Thoracic aorta (tissue), 2 donors: ENCODE results near the gene OARD1. TPM values are rescaled to one million over a fixed set of nuclear protein-coding genes. Genes with fewer than 3 reads are reported as not detected.
A peak's percentile ranks its signal among the peaks of the same experiment; 100 is the strongest.

Experiments used
- ATAC-seq: fragments of 150-250 bp; one replicate; pipeline ENCODE4 v1.8.0; 2017; ENCODE audit warnings: low read depth; ENCODE audit not compliant: insufficient number of reproducible peaks, low FRiP score
- DNase-seq: peaks from one replicate; pipeline ENCODE4 v3.0.0-alpha.2; 2020; ENCODE audit warnings: low spot score
- H3K27ac ChIP-seq, 2 donors: fragments of 200-600 bp; sonication (generic); 1 replicate in 1 of 2; 2 replicates in 1 of 2; pipeline ENCODE4 v1.5.1; 2016; ENCODE audit warnings: mild to moderate bottlenecking in 2 of 2, moderate library complexity in 2 of 2
- H3K27me3 ChIP-seq: fragments of 200-600 bp; sonication (generic); replicated peaks from 2 replicates; pipeline ENCODE4 v1.6.0; 2016; ENCODE audit warnings: mild to moderate bottlenecking; ENCODE audit not compliant: insufficient read depth
- H3K36me3 ChIP-seq: fragments of 200-600 bp; sonication (generic); one replicate; pipeline ENCODE4 v1.5.1; 2016
- H3K4me1 ChIP-seq, 2 donors: fragments of 200-600 bp; sonication (generic); 1 replicate in 1 of 2; 2 replicates in 1 of 2; pipeline versions ENCODE4 v1.5.1 to v1.6.0; 2016; ENCODE audit warnings: low read depth in 2 of 2, mild to moderate bottlenecking in 1 of 2; ENCODE audit not compliant: control insufficient read depth in 1 of 2
- H3K4me3 ChIP-seq: fragments of 200-600 bp; sonication (generic); 2 replicates; pipeline ENCODE4 v1.5.1; 2016; ENCODE audit warnings: mild to moderate bottlenecking
- H3K9me3 ChIP-seq: fragments of 200-600 bp; sonication (generic); 2 replicates; pipeline ENCODE4 v1.5.1; 2016
- CTCF ChIP-seq: fragments of 200-600 bp; sonication (generic); IDR thresholded peaks from one replicate; pipeline ENCODE4 v1.5.1; 2019; ENCODE audit warnings: antibody characterized with exemption
- total RNA-seq, 2 donors: library from RNA; depleted of rRNA; stranded (reverse); fragments of >200 nt; gene quantifications; one replicate each; pipeline versions ENCODE4 v1.1.0 to v1.2.3, GENCODE V29; 2016

Gene OARD1
- total RNA-seq, 2 donors from 2014 or later = 3.1 to 15.0 TPM

GRCh38 chr6:41071501-41071922 is 644 bp downstream of the OARD1 start:
- no peak for TF ChIP-seq CTCF

GRCh38 chr6:41066867-41067304 is 5.3 kb downstream of the OARD1 start:
- H3K27ac ChIP-seq = no peak overlapping the region
- peaks cover 17% of the 10 kb centered on the region for H3K36me3 ChIP-seq
- H3K4me1 ChIP-seq = peaks cover 0 to 12% of the 10 kb centered on the region in 2 donors
- peak; percentile 82 for TF ChIP-seq CTCF
- no peak for ATAC-seq
- DNase-seq = peak; percentile 11
- no peak overlapping the region for H3K4me3 ChIP-seq
- no peaks in the 10 kb centered on the region for H3K27me3 ChIP-seq
- H3K9me3 ChIP-seq = no peaks in the 10 kb centered on the region

More at GRCh38 chr6:41071501-41071922, 644 bp downstream of the OARD1 start:
- H3K36me3 ChIP-seq = no peaks in the 10 kb centered on the region
- peak overlapping the region; percentile 83 for H3K4me3 ChIP-seq
- H3K4me1 ChIP-seq = peaks cover 15 to 36% of the 10 kb centered on the region in 2 donors
- DNase-seq = no peak
- no peaks in the 10 kb centered on the region for H3K27me3 ChIP-seq
- peak overlapping the region; percentile 97 to 98 for H3K27ac ChIP-seq
- no peaks in the 10 kb centered on the region for H3K9me3 ChIP-seq
- no peak for ATAC-seq

- H3K36me3 ChIP-seq = peaks cover 20% of the 10 kb centered on the region
Observed at GRCh38 chr6:41065550-41066026, 6.6 kb downstream of the OARD1 start.

GRCh38 chr6:41064841-41065240 is 7.3 kb downstream of the OARD1 start:
- Histone ChIP-seq H3K36me3 (peaks cover 20% of the 10 kb centered on the region), H3K27ac (no peak overlapping the region), H3K27me3 (no peaks in the 10 kb centered on the region), H3K4me3 (no peak overlapping the region), H3K4me1 (no peaks in the 10 kb centered on the region), H3K9me3 (no peaks in the 10 kb centered on the region)
- no peak for TF ChIP-seq CTCF
- ATAC-seq (no peak), DNase-seq (no peak)

More at GRCh38 chr6:41065550-41066026, 6.6 kb downstream of the OARD1 start:
- DNase-seq (no peak), ATAC-seq (no peak)
- TF ChIP-seq CTCF = no peak
- H3K4me1 ChIP-seq = peaks cover 0 to 4% of the 10 kb centered on the region in 2 donors
- no peak overlapping the region for H3K27ac ChIP-seq
- no peak overlapping the region for H3K4me3 ChIP-seq
- H3K27me3 ChIP-seq = no peaks in the 10 kb centered on the region
- no peaks in the 10 kb centered on the region for H3K9me3 ChIP-seq

GRCh38 chr6:41063884-41064285 is 8.3 kb downstream of the OARD1 start:
- ATAC-seq (no peak), DNase-seq (no peak)
- Histone ChIP-seq H3K36me3 (peaks cover 20% of the 10 kb centered on the region), H3K4me1 (no peaks in the 10 kb centered on the region), H3K27me3 (no peaks in the 10 kb centered on the region), H3K4me3 (no peak overlapping the region), H3K27ac (no peak overlapping the region), H3K9me3 (no peaks in the 10 kb centered on the region)
- TF ChIP-seq CTCF = no peak
